LHCN-M2 (cell line): ENCODE data around the gene CCDC3. TPM values are rescaled to one million over a fixed set of nuclear protein-coding genes. Genes with fewer than 3 reads are reported as not detected.

Source experiments
- DNase-seq: peaks from one replicate; pipeline ENCODE4 v3.0.0-alpha.2; 2012; ENCODE audit warnings: low read depth
- total RNA-seq: library from RNA; depleted of rRNA; stranded (reverse); fragments of >200 nt; gene quantifications from 2 replicates; pipeline ENCODE4 v1.2.3, GENCODE V29; 2014

CCDC3 gene
- total RNA-seq, 1 experiment from 2014 or later = 3.2 TPM

- no peak for DNase-seq
Measured at GRCh38 chr10:12924911-12925310, 76.6 kb downstream of the CCDC3 start.

DNA sequence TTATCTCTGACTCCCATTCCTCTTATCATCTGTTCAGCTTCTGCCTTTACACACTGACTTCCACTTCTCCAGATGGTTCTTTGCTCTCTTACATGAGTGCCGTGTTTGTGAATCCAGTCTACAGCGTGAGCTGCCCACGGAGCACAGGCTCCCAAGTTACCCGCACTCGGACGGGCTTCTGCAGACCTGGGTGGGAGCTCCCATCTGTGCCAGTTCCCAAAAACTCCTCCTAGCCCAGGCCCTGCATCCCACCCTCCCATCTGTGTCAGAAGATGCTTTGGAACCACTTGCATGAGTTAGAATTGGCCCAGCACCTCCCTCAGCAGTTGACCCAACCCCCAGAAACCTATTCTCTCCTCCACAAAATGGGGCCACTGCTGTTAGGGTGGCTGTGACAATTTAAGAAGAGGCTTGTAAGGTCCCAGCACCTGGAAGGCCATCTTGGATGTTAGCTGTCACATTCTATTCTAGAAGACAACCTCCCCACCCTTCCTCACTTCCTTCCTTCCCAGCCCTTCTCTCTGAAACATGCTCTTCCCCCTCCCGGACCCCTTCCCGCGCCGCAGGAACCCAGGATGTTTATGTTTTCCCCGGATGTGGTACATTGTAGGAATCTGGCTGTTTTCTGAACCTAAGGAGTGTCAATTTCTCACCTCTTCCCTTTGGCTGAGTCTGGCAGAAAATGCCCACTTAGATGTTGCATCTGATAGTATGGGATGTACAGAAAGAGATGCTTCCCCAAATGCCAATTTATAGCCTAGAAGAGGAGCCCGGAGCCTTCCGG, 79.2 kb downstream of the CCDC3 start:
- DNase-seq = no peak

- DNase-seq = no peak
Measured at GRCh38 chr10:12921163-12921562, 80.3 kb downstream of the CCDC3 start.

DNA sequence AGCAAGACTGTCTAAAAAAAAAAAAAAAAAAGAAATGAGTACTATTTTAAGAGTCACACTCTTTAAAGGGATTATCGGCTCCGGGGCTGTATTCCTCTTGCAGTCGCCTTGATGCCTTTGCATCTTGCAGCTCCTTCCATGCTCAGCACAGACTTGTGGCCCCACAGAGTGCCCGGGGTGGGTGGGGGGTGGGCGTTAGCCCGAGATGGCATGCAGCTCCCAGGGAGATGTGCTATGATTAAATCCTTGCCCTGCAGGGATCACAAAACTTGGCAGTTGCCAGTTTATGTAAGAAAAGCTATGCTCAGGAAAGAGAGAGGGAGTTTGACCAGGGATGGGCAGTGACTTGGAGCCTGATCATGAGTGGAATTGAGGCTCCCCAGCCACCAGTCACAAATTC, 81.9 kb downstream of the CCDC3 start:
- DNase-seq = no peak

- no peak for DNase-seq
Measured at GRCh38 chr10:12916587-12916986, 84.9 kb downstream of the CCDC3 start.

DNA sequence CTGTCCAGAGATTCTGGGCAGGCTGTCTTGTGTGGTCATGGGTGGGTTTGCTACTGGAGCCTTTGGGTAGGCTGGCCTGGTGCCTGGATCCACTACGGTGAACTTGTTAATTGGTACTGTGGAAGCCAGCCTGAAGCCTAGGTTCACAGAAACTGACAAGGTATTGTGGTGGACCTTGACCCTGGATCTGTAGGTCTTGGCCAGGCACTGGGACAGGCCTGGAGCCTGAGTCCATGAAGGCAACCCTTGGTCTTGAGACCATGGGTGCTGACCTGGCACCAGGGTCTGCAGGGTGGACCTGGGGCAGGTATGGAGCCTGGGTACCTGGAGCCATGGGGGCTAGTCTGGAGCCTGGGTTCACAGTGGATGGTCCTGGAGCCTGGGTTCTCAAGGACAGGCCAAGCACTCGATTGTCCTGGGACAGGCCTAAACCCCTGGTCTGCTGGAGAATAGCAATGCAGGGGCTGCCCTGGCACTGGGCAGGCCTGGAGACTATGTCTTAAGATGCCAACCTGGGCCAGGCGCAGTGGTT, 85.8 kb downstream of the CCDC3 start:
- no peak for DNase-seq

GRCh38 chr10:12914111-12914510, 87.4 kb downstream of the CCDC3 start:
- DNase-seq = no peak

- no peak for DNase-seq
Measured at GRCh38 chr10:12911795-12912194, 89.7 kb downstream of the CCDC3 start.

GRCh38 chr10:12910835-12911234, 90.7 kb downstream of the CCDC3 start:
- DNase-seq = no peak

GRCh38 chr10:12909836-12910185, 91.7 kb downstream of the CCDC3 start:
- no peak for DNase-seq

GRCh38 chr10:12909182-12909835, 92.2 kb downstream of the CCDC3 start:
- no peak for DNase-seq

GRCh38 chr10:12908773-12909172, 92.7 kb downstream of the CCDC3 start:
- no peak for DNase-seq

GRCh38 chr10:12907656-12908055, 93.9 kb downstream of the CCDC3 start:
- peak; percentile 35 for DNase-seq

GRCh38 chr10:12906051-12906541, 95.4 kb downstream of the CCDC3 start:
- DNase-seq = no peak

GRCh38 chr10:12905067-12905466, 96.4 kb downstream of the CCDC3 start:
- DNase-seq = no peak

DNA sequence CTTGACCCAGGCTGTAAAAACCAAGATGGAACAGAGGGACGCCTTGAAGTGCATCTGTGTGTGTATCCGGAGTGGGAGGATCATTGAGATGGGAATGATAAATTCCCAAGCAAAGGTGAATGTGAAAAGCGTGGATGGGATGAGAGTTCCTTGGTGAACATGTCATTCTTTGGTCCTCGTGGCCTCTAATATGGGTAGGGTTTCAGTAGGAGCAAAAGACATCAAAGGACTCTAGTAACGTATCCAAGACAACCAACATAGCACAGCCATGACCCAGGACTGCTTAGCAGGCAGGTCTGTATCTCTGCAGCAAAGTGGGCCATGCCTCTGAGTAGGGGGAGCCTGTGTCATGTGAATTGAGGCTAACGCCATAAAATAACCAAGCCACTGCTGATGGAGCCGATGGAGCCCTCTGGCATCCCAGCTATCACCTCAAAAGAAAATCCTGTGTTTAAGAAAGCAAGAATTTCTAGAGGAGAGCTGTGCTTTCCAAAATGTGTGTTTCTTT, 98.6 kb downstream of the CCDC3 start:
- DNase-seq = no peak

DNA sequence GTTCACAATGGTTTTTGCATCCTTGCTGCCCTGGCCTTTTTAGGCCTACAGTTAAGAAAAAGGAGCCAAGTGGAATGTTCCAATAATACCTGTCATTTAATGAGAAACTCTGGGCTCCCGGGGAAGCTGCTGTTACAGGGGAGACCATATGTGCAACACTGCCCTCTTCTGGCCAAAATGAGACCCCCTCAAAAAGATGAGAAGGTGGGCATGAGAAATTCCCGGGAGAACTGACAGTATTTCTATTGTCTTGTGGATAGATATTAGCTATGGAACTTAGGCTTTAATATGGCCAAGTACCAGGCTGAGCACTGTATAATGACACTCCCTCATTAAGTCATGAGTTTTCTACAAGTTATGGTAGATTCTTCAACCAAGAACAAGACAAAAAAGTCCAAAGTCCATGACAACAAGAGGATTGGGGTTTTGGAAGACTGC, 99.4 kb downstream of the CCDC3 start:
- DNase-seq = peak; percentile 50

DNA sequence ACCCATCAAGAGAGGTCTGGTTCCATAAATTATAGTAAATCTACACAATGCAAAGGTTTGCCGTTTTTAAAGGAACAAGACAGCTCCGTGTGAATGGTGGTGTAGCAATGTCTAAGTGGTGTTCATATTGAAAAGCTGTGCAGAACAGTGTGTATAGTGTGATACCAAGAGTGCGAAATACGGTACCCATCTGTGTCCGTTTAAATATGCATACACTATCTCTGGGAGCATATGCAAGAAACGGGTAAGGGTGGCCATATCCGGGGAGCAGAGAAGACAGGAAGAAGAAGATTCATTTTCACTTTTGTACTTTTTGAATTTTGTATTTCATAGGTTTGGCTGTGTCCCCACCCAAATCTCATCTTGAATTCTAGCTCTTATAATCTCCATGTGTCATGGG, 102.0 kb downstream of the CCDC3 start:
- DNase-seq = no peak

GRCh38 chr10:12898271-12898670, 103.2 kb downstream of the CCDC3 start:
- no peak for DNase-seq

DNA sequence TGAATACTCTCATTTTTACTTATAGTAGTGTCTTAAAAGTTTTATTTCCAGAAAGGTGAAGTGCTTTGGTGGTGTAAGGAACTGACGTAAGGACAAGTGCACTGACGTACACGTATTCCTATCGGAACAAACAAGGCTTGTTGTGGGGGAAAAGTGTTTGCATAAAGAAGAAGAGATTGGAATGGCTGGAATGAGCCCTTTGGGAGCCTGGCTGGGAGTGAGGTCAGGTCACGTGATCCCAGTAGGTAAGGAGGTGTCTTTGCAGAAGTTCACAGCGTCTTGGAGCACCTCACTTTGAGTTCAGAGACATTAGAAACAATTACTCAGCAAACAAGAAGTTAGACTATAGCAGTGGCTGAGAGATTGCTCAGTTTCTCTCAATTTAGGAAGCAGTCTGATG, 104.2 kb downstream of the CCDC3 start:
- DNase-seq = no peak

- no peak for DNase-seq
Measured at GRCh38 chr10:12896251-12896650, 105.3 kb downstream of the CCDC3 start.

- DNase-seq = no peak
Measured at GRCh38 chr10:12892924-12893323, 108.6 kb downstream of the CCDC3 start.

- no peak for DNase-seq
Measured at GRCh38 chr10:12890958-12891357, 110.6 kb downstream of the CCDC3 start.
